Panc1 (cell line): Measurements from ENCODE around the gene NRBF2. TPM values are rescaled to one million over a fixed set of nuclear protein-coding genes. Genes with fewer than 3 reads are reported as not detected.

Source experiments
- ATAC-seq: fragments of 200-7000 bp; cut with Tn5 transposase; 2 replicates; pipeline ENCODE4 v1.9.1; 2020; ENCODE audit warnings: mild to moderate bottlenecking, moderate library complexity
- BruUV-seq: library from RNA; stranded (reverse); fragments of 400-500 nt; replicated peaks from 2 replicates; lab custom pipeline; 2021; lab: Mats Ljungman, UMichigan
- CTCF ChIA-PET: fragments of 300-600 bp; sonication (Branson Sonifier 250); formaldehyde crosslinking; loops from one replicate; lab custom pipeline; 2022; ENCODE audit warnings: antibody characterized with exemption; lab: Charles Lee
- POLR2A ChIA-PET: fragments of 300-600 bp; sonication (Branson Sonifier 250); formaldehyde crosslinking; loops from one replicate; lab custom pipeline; 2022; ENCODE audit warnings: antibody characterized with exemption; lab: Charles Lee
- DNase-seq: peaks from one replicate; pipeline ENCODE4 v3.0.0-alpha.2; 2010; ENCODE audit warnings: low read depth, low spot score
- H3K27ac ChIP-seq: 2 replicates; pipeline ENCODE4 v1.5.1; 2011; ENCODE audit warnings: mild to moderate bottlenecking, low read length, inconsistent platforms
- H3K27me3 ChIP-seq: fragments of 200-500 bp; sonication (Bioruptor generic); 2 replicates; pipeline ENCODE4 v1.6.0; 2014; ENCODE audit warnings: low read length, inconsistent platforms; ENCODE audit not compliant: control insufficient read depth, insufficient read depth
- H3K36me3 ChIP-seq: fragments of 200-500 bp; sonication (Bioruptor generic); 2 replicates; pipeline ENCODE4 v1.5.1; 2014; ENCODE audit warnings: inconsistent platforms, mild to moderate bottlenecking, low read length, moderate library complexity; ENCODE audit not compliant: control insufficient read depth, insufficient read depth
- H3K4me1 ChIP-seq: 2 replicates; pipeline ENCODE4 v1.5.1; 2011; ENCODE audit warnings: inconsistent platforms, mild to moderate bottlenecking, low read length, moderate library complexity; ENCODE audit not compliant: control insufficient read depth, insufficient read depth
- H3K4me3 ChIP-seq, 2 experiments: 2 replicates each; pipeline ENCODE4 v1.5.1; 2011 to 2012; ENCODE audit warnings: low read depth in 2 of 2, low read length in 2 of 2, mild to moderate bottlenecking in 2 of 2, inconsistent platforms in 1 of 2, moderate library complexity in 1 of 2
- H3K9me3 ChIP-seq: fragments of 200-500 bp; sonication (Bioruptor generic); 2 replicates; pipeline ENCODE4 v1.5.1; 2014; ENCODE audit warnings: low read depth, mild to moderate bottlenecking, inconsistent platforms, low read length, moderate library complexity; ENCODE audit not compliant: control insufficient read depth, insufficient read depth
- POLR2AphosphoS5 ChIP-seq: IDR thresholded peaks from 2 replicates; pipeline ENCODE4 v1.6.1; 2012; ENCODE audit warnings: mild to moderate bottlenecking, low read depth, low read length, moderate library complexity
- SIN3A ChIP-seq: IDR thresholded peaks from 2 replicates; pipeline ENCODE4 v1.6.1; 2012; ENCODE audit warnings: low read depth, mild to moderate bottlenecking, low read length, moderate library complexity, borderline replicate concordance; ENCODE audit not compliant: insufficient read depth
- TCF7L2 ChIP-seq: IDR thresholded peaks from 2 replicates; pipeline ENCODE4 v1.6.1; 2011; ENCODE audit warnings: mild to moderate bottlenecking, low read depth, low read length, inconsistent platforms
- in situ Hi-C: cut with HindIII; loops from 2 replicates; pipeline ENCODE4 v1.10.0; 2016; ENCODE audit warnings: low sequenced_read_pairs, low pct_unique_long_range_greater_than_20kb
- intact Hi-C: fragments of 100-400 bp; cut with micrococcal nuclease; formaldehyde crosslinking; loops from one replicate; pipeline ENCODE4 v1.10.0; 2022; ENCODE audit not compliant: unreplicated experiment
- total RNA-seq: library from RNA; stranded (reverse); gene quantifications from one replicate; pipeline ENCODE4 v1.2.1, GENCODE V29; 2021; ENCODE audit not compliant: unreplicated experiment
- TF ChIP-seq, protein P1 (sequence below): fragments of 450-650 bp; IDR thresholded peaks from 2 replicates; pipeline ENCODE4 v1.5.1; 2017; ENCODE audit warnings: mild to moderate bottlenecking
- TF ChIP-seq, protein P2 (sequence below), 2 experiments: IDR thresholded peaks; 2 replicates each; pipeline ENCODE4 v1.6.1; 2011 to 2012; ENCODE audit warnings: low read depth in 2 of 2, control low read depth in 1 of 2, low read length in 1 of 2, mild to moderate bottlenecking in 1 of 2, moderate library complexity in 1 of 2; ENCODE audit not compliant: insufficient read depth in 1 of 2

NRBF2 gene
- total RNA-seq, 1 experiment from 2014 or later: 25.7 TPM

DNA sequence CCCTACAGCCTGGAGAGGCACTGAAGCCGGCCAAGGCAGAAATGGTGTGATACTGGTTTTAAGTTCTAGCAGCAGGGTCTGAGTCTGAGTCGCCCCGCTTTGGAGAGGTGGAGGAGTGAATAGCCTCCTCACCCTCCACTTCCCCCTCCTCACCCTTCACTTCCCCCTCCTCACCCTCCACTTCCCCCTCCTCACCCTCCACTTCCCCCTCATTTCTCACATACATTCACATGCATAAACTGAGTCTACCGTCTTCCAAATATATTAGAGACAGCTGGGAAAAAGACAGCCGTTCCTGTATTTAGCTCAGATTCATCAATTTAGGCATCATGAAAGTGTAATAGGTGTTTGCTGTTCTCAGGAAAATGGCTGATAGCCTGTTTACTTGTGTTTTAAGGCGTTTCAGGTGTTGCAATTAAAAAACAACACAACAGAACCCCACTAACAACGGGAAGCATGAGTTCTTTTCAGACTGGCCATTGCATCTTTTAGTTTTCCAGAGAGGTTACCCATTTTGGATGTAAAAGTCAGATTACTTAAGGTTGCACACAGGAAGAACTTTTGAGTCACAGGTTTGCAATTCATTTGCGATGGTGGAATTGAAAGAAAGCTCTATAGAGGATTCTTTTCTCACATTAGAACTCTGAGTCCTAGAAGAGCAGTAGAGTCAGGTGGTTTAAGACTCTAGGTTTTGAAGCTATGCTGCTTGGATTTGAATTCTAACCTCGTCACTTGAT lies 861 bp downstream of the NRBF2 start:
- TF ChIP-seq, protein P1, sequence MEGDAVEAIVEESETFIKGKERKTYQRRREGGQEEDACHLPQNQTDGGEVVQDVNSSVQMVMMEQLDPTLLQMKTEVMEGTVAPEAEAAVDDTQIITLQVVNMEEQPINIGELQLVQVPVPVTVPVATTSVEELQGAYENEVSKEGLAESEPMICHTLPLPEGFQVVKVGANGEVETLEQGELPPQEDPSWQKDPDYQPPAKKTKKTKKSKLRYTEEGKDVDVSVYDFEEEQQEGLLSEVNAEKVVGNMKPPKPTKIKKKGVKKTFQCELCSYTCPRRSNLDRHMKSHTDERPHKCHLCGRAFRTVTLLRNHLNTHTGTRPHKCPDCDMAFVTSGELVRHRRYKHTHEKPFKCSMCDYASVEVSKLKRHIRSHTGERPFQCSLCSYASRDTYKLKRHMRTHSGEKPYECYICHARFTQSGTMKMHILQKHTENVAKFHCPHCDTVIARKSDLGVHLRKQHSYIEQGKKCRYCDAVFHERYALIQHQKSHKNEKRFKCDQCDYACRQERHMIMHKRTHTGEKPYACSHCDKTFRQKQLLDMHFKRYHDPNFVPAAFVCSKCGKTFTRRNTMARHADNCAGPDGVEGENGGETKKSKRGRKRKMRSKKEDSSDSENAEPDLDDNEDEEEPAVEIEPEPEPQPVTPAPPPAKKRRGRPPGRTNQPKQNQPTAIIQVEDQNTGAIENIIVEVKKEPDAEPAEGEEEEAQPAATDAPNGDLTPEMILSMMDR: no peak
- TF ChIP-seq TCF7L2: no peak
- TF ChIP-seq, protein P2, sequence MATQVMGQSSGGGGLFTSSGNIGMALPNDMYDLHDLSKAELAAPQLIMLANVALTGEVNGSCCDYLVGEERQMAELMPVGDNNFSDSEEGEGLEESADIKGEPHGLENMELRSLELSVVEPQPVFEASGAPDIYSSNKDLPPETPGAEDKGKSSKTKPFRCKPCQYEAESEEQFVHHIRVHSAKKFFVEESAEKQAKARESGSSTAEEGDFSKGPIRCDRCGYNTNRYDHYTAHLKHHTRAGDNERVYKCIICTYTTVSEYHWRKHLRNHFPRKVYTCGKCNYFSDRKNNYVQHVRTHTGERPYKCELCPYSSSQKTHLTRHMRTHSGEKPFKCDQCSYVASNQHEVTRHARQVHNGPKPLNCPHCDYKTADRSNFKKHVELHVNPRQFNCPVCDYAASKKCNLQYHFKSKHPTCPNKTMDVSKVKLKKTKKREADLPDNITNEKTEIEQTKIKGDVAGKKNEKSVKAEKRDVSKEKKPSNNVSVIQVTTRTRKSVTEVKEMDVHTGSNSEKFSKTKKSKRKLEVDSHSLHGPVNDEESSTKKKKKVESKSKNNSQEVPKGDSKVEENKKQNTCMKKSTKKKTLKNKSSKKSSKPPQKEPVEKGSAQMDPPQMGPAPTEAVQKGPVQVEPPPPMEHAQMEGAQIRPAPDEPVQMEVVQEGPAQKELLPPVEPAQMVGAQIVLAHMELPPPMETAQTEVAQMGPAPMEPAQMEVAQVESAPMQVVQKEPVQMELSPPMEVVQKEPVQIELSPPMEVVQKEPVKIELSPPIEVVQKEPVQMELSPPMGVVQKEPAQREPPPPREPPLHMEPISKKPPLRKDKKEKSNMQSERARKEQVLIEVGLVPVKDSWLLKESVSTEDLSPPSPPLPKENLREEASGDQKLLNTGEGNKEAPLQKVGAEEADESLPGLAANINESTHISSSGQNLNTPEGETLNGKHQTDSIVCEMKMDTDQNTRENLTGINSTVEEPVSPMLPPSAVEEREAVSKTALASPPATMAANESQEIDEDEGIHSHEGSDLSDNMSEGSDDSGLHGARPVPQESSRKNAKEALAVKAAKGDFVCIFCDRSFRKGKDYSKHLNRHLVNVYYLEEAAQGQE (IDR thresholded peaks at IDR 0.05; ENCODE audit: insufficient read depth in 1 of 2, low read depth in 2 of 2, low read length in 1 of 2): no peak
- no peak for TF ChIP-seq POLR2AphosphoS5
- no peak for TF ChIP-seq SIN3A
- BruUV-seq: no TSS peak
- Histone ChIP-seq H3K4me3 (peak overlapping the region; percentile 93 to 95), H3K9me3 (peaks cover 6% of the 10 kb centered on the region; the same call in 1 of the 2 replicates), H3K36me3 (no peaks in the 10 kb centered on the region), H3K27me3 (no peaks in the 10 kb centered on the region), H3K27ac (peak overlapping the region; percentile 96), H3K4me1 (peaks cover 11% of the 10 kb centered on the region)
- intact Hi-C loops (no loop called here), in situ Hi-C loops (no loop called here)
- no peak for DNase-seq
- CTCF ChIA-PET: interaction anchor here (0.6 to 1.1 kb wide), 4 partner anchors 13 to 33 kb away, joined by 3 to 6 read pairs (median 4); no protein-coding TSS in a partner anchor
- ATAC-seq: no peak
- POLR2A ChIA-PET: interaction anchor here (0.5 to 1.0 kb wide), 3 partner anchors 11 to 58 kb away, joined by 3 to 6 read pairs (median 3); no protein-coding TSS in a partner anchor

DNA sequence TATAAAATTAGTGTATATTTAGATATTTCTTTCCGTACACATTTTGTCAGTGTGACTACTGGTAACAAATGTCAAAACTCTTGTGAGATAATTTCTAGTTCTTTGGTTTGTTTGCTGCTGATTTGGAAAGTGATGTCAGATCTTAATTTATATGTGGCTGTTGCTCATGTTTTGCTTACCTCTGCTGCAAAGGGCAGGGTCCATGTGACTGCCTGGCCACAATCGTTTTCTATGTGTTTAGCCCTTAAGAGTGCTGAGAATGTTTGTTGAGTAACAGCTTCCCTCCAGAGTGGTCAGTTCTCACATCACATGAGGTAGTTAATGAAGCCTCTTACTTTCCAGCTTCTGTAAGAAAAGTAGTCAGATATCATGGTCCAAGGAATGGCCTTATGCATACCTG lies 4.2 kb downstream of the NRBF2 start:
- CTCF ChIA-PET: no interaction called here

More for the DNA sequence above, 4.2 kb downstream of the NRBF2 start:
- ATAC-seq: no peak
- Histone ChIP-seq H3K4me1 (peaks cover 11% of the 10 kb centered on the region), H3K27me3 (no peaks in the 10 kb centered on the region), H3K36me3 (no peaks in the 10 kb centered on the region), H3K9me3 (peaks cover 5% of the 10 kb centered on the region; the same call in 1 of the 2 replicates), H3K27ac (no peak overlapping the region), H3K4me3 (no peak overlapping the region)
- DNase-seq: no peak
- no TSS peak for BruUV-seq
- POLR2A ChIA-PET: no interaction called here
- intact Hi-C loops (no loop called here), in situ Hi-C loops (no loop called here)
- TF ChIP-seq POLR2AphosphoS5 (no peak), TCF7L2 (no peak), SIN3A (no peak)
- TF ChIP-seq, protein P1: no peak
- TF ChIP-seq, protein P2 (IDR thresholded peaks at IDR 0.05; ENCODE audit: insufficient read depth in 1 of 2, low read depth in 2 of 2, low read length in 1 of 2): no peak
